GM12874 (cell line): ENCODE results near the gene ANKRD12.

Experiments
- CTCF ChIP-seq: IDR thresholded peaks from 2 replicates; pipeline ENCODE4 v1.5.1; 2011; ENCODE audit warnings: low read depth, mild to moderate bottlenecking, control low read depth, low read length, moderate library complexity; ENCODE audit not compliant: insufficient read depth

ANKRD12 gene

DNA sequence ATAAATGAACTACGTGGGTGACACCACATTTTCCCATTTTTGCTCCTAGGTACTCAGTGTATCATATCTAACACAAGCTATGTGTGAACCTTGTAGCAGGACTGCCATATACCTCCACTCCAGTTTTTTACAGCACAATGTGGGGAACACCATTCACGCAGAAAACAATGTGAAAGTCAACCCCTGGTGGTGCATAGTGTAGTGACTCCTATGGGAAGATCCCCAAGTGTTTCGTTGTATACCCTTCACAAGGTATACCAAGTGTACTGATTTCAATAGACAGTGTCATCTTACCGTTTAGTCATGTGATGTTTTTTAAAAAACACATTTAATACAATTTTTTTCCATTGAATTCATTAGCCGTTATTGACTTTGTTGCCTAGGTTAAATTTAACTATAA, 68.1 kb downstream of the ANKRD12 start:
- TF ChIP-seq CTCF, result no peak

DNA sequence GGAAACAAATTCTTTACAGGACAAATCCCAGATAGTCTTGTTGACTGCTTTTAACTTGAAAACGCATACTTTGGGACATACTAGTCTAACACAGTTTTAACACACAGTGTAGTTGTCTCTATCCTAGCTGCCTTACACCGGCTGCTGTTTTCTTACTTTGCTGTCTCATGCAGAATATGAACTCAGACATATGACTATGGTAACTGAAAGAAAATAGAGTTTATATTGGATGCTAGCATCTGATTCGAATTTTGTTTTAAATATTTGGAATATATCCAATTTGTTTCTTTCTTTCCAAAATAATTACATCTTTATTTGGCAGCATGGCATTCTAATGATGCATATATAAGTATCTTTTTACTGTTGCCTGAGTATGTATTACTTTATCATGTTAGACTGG, 69.8 kb downstream of the ANKRD12 start:
- no peak for TF ChIP-seq CTCF

DNA sequence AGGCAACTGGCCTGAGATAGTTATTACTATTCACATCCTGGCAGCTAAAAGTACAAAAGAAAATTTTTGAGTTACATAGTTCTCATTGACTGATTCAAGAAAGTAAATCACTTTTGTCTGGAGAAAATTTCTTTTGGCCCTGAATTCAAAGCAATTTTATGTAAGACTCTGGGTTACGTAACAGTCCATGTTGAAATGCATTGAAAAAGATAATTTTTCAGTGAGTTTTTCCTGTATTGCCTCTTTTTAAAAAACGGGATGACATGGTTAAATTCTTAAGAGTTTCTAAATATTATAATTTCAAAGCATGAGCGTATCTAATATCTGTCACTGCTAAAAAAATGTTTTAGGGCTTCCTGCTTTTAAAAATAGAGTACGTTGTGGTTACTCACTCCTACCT, 72.7 kb downstream of the ANKRD12 start:
- TF ChIP-seq CTCF, result no peak

DNA sequence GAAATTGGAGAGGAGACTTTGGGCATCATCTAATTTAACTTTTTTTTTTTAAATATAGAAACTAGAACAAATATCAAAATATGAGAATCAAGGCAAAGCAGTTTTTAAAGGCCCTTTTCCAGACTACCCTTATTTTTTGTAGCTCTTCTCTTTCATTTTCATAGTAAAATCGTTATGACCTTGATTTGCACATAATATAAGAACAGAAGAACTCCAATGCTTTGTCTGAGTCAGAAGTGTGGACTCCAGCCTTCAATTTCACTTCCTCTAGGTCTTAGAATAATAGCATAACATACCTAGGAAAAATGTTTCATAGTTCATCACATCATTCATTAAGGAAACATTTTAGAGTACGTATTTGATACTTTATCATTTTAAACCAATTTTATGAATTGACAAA, 74.4 kb downstream of the ANKRD12 start:
- TF ChIP-seq CTCF, result no peak

DNA sequence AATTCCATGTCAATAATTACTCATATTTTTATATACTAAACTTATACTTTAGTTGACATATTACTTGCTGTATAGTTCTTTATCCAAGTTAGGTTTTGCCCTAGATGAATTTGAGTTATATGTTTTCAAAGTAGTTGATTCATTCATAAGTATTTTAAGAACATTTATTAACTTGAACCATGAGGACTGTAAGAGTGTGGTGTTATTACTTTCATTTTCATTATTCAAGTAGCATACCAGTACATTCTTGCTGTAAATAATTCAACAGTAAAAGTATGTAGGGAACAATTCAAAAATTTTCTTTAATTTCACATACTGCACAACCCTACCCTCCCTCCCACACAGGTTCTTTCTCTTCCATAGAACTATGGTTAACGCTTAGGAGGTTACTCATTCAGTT, 75.4 kb downstream of the ANKRD12 start:
- TF ChIP-seq CTCF, result no peak

DNA sequence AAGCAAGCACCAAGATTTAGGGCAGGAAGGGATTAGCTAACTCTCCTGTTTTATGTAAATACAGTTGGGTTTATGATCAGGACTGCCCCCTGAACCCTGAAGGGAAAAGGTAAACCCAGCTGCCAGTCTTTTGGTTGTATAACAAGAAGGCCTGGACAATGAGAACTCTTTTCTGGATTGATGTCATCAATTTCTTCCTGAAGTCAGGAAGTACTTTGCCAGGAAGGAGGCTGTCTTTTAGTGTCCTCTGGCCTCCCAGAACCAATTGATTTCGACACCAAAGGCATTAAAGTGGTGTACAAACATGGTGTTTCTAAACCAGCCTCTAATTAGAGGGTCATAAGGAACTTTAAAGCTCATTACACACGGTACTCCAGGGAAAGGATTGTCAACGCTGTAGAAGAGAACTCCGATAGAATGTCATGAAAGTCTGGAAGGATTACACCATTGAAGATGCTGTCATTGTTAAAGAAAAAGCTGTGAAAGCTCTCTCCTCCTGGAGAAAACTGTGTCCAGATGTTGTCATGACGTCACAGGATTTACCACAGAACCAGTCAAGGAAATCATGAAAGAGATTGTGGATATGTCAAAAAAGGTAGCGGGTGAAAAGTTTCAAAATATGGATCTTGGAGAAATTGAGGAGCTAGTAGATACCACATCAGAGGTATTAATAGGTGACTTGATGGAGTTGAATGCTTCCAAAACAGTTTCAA, 78.8 kb downstream of the ANKRD12 start:
- TF ChIP-seq CTCF, result no peak

GRCh38 chr18:9216459-9216858, 79.9 kb downstream of the ANKRD12 start:
- TF ChIP-seq CTCF, result no peak
